GM19238 (cell line): ENCODE data around the gene NLRP4.
"Not testable (repeated sequence)": the region's sequence is repeated elsewhere in the genome, so short reads cannot be mapped to it uniquely, and the experiment has no call there.

Experiments used
- DNase-seq: peaks from one replicate; pipeline ENCODE4 v3.0.0; 2011; ENCODE audit warnings: low spot score; ENCODE audit not compliant: insufficient read length

NLRP4 gene

GRCh38 chr19:55877211-55877610 is 40.9 kb downstream of the NLRP4 start:
- no peak for DNase-seq

GRCh38 chr19:55882626-55883025 is 46.3 kb downstream of the NLRP4 start:
- DNase-seq: no peak

GRCh38 chr19:55898911-55899310 is 62.6 kb downstream of the NLRP4 start:
- DNase-seq: no peak

- DNase-seq: no peak
These were observed 65.2 kb downstream of the NLRP4 start for GRCh38 chr19:55901369-55902079.

- no peak for DNase-seq
These were observed 65.9 kb downstream of the NLRP4 start for GRCh38 chr19:55902080-55902751.

- no peak for DNase-seq
These were observed 70.9 kb downstream of the NLRP4 start for GRCh38 chr19:55907286-55907685.

- no peak for DNase-seq
These were observed 71.4 kb downstream of the NLRP4 start for GRCh38 chr19:55907746-55908145.

- no peak for DNase-seq
These were observed 73.5 kb downstream of the NLRP4 start for GRCh38 chr19:55909801-55910200.

GRCh38 chr19:55912916-55913315 is 76.6 kb downstream of the NLRP4 start:
- no peak for DNase-seq

- DNase-seq: no peak
These were observed 77.4 kb downstream of the NLRP4 start for GRCh38 chr19:55913643-55914268.

GRCh38 chr19:55923556-55923955 is 87.2 kb downstream of the NLRP4 start:
- no peak for DNase-seq

- no peak for DNase-seq
These were observed 91.7 kb downstream of the NLRP4 start for GRCh38 chr19:55927991-55928390.

- not testable (repeated sequence) for DNase-seq
These were observed 92.9 kb downstream of the NLRP4 start for GRCh38 chr19:55929258-55929657.

GRCh38 chr19:55930996-55931515 is 94.7 kb downstream of the NLRP4 start:
- no peak for DNase-seq
